ENCODE measurements around the gene BNC2.

The BNC2 gene

GRCh38 chr9:16623989-16624743, 246.3 kb downstream of the BNC2 start:
- no peak for DNase-seq

GRCh38 chr9:16622541-16622940, 247.9 kb downstream of the BNC2 start:
- DNase-seq = no peak

DNA sequence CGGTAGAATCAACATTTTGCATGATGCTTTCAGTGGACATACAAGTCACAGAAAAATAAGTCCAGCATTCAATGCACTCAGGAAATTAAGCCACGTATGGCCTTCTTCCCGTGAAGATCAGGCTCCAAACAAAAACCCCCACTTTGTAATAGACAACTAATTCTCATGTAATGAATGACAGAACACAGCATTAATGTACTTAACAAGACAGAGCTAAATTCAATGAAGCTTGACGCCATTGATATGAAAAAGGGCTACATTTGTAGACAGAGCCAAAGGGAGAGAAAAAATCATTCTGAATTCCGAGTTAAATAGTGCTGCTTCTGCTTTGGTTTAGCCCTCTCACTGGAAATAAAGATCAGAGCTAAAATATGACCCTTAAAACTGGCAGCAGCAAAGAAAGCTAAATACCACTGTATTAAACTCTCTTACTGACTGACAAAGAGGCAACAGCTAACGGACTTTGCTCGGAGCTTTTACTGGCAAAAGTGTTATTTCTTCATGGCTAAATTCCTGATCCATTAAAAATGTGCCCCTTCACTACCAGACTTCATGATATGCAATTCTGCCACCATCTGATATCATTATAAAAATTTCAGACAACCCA, 250.5 kb downstream of the BNC2 start:
- no peak for DNase-seq

DNA sequence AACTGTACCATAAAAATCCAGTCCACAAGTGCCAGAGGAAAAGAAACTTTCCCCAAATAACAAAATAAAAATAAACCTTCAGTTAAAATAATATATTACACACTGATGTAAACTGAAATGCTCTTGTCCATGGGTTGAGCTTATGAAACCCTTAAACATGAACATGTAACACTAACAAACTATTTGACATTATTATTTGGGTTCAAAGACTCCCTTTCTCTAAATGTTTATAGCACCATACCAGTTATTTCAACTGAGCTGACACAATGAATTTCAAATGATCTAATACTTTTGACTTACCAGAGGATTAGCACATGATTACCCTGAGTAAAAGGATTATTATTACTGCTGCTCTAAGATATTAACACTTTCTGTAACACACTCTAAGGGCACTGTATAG, 251.1 kb downstream of the BNC2 start:
- DNase-seq = no peak

DNA sequence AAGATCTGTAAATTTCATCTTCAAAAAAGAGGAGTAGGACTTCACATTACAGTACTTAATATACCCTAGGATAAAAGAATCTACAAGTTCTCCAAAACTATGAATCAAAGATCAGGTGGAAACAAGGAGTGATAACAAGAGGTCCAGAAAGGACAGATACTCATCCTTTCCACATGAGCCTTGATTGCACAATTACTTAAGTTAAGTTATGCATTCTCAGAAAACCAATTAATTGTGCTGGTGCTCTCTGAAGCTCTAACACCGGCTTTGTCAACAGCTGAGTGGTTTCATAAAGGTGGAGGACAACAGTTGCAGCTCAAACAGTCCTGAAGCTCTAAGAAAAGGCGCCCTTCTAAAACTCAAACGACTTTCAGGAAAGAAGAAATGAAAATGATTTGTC, 251.9 kb downstream of the BNC2 start:
- no peak for DNase-seq

DNA sequence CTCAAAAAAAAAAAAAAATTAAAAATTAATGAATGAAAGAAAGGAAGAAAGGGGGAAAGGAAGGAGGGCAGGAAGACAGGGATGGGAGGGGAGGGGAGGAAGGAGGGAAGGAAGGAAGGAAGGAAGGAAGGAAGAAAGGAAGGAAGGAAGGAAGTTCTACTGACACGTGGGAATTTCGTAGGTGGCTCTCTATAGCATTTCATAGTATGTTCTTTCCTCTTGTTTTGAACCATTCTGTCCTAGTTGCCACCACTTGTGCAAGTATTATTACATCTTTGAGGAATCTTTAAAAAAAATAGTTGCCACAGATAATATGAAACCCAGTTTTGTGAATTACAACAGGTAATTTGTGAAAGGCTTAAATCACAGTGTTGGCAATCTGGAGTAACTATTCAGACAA, 253.8 kb downstream of the BNC2 start:
- no peak for DNase-seq

- DNase-seq = no peak
Measured at GRCh38 chr9:16615451-16615850, 255.0 kb downstream of the BNC2 start.

- no peak for DNase-seq
Measured at GRCh38 chr9:16613605-16614004, 256.9 kb downstream of the BNC2 start.

DNA sequence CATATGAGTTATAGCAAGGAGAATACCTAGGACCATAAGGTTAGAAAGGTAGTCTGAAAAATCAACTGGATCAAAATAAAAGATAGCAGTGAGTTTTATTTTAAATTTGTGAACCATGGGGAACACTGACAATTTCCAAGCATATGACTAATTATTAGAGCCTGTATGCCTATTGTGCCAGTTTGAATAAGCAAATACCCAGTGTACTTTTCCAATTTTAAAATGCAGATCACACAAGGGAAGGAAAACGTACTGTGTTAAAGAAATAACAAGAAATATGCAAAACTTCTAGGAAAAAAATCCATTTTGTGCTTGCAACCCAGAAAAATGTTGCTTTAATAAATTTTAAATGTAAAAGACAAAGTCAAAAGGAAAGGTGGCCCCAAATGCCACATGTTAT, 257.4 kb downstream of the BNC2 start:
- DNase-seq = no peak

DNA sequence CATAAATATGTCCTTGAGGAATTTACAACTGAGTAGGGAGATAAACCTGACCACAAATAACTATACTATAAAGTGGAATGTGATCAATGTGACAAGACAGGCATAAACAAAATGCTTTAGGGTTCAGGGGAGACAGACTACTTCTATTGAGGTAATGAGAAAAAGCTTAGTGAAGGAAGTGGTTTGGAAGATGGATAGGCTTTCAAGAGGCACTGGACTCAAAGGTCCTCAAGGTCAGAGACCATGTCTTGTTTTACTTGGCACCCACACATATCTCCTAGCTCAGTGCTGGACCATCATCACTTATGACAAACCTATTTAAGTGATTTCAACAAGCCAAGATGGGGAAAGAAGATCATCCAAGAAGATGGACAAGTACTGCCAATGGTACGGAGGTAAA, 257.8 kb downstream of the BNC2 start:
- peak; percentile 42 for DNase-seq

GRCh38 chr9:16611983-16612382, 258.5 kb downstream of the BNC2 start:
- DNase-seq = peak; percentile 65

DNA sequence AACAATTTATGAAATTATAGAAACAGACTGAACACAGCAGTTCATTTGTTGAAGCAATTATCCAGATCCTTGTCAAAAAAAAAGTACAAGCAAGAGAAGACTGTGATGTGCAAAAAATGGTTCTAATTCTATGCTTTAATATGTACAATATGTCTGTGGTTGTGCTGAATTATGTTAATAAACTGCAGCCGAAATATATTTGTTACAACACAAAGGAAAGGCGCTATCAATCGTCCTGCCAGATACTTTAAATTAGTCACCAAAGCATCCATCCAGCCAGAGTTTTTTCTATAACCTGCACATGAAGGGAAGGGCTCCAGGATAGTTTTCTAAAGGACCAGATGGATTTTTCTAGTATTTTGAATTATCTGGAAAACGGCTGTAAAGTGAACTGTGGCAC, 259.5 kb downstream of the BNC2 start:
- DNase-seq = peak; percentile 73

DNA sequence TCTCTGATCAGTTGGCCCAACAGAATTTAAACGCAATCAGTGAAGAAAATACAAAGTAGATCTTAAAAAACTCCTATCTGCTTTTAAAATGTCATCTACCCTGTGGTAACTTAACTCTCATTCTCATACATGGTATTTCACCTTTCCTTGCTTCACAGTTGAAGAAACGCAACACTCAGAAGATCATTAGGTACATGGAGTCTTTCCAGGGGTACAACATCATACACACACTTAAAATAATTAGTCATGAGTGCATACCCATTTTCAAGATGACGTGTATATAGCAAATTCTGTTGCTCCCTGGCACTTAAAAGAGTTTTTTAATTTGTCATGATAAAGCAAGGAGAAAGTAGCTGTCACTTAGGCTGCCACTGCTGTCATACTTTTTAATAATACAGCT, 259.9 kb downstream of the BNC2 start:
- DNase-seq = peak; percentile 25

DNA sequence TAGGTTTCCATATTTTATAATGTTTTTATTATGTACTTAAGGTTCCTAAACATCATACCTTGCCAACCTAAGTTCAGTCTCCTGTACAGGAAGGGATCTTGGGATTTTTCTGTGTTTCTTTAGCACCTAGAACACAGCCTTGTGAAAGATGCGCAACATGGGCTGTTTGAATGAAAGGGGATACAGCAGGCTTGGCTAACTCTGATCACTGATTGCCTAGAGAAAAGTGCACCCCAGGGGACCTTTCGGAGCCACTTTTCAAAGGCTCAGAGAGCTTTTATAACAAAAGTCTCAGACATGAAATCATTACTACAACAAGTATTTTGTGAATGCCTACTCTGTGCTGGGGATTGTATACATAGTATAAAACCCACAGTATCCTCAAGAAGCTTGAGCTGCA, 261.6 kb downstream of the BNC2 start:
- no peak for DNase-seq

DNA sequence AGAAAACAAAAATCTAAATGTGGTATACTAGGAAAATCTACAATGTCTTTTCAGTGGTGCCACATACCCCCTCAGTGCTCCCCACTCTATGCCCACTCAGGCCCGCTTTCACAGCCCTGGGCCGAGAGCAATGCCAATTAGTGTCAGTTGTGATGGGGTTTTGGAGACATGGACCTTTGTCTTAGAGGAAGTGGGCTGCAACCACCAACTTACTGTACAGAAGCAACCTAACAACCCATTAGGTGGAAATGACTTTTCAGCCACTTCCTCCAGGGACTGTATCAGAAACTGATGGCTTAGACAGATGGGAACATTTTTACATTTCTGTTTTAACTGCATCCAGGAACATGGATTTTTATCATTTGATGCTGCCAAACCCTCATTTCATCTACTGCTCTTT, 268.0 kb downstream of the BNC2 start:
- no peak for DNase-seq

GRCh38 chr9:16601991-16602390, 268.5 kb downstream of the BNC2 start:
- DNase-seq = no peak

GRCh38 chr9:16598316-16598715, 272.2 kb downstream of the BNC2 start:
- peak; percentile 49 for DNase-seq

- no peak for DNase-seq
Measured at GRCh38 chr9:16597136-16597535, 273.3 kb downstream of the BNC2 start.

DNA sequence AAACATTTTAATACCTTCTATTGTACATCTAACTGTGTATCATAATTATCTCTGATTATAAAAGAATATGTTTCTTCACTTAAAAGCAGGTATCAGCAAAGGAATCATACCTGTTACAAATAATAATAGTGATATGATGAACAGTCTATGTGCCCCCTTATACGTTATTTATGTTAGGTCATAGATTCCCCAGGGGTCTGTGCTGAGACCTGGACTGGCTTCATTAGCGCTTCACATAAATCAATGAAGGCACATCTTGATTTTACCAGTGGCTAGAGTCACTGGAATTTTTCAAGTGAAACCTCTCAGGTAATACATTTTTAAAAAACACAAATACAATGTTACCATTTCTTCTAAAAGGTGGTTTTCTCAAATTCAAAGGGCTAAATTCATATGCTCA, 275.2 kb downstream of the BNC2 start:
- no peak for DNase-seq

GRCh38 chr9:16594787-16595186, 275.7 kb downstream of the BNC2 start:
- DNase-seq = no peak

DNA sequence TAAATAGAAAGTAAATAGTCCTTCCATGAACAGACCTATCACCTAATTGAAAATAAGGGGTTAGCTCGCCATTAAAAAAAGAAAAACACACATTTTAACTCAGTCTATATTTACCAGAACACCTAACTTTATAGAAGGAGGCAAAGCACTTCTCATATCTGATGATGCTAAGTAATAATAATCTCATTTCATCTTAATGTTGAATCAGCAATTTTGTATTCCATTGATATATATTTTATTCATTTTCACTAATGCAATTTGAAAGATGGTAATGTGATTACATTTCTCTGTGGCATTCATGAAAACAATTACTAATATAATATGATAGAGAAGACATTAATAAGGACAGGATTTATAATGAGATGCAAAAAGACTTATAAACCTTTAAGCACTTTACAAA, 276.7 kb downstream of the BNC2 start:
- DNase-seq = no peak

GRCh38 chr9:16591092-16591491, 279.4 kb downstream of the BNC2 start:
- no peak for DNase-seq

DNA sequence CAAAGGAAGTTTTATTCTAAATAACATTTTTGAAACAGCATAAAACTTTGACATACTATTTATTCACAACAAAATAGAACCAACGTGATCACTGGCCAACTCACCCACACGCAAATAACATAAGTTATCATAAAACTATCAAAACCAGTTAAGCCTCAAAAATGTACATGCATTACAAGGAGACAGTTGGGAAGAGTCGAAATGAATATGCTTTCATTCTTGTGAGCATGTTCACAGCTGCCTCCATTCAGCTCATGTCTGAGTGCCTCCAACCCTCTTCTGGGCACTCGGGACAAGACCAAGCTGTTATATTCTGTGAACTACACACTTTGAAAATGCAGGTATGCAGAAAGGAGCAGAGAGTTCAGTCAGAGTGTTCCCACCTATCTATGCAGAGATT, 284.9 kb downstream of the BNC2 start:
- no peak for DNase-seq

GRCh38 chr9:16579872-16580432, 290.5 kb downstream of the BNC2 start:
- no peak for DNase-seq

DNA sequence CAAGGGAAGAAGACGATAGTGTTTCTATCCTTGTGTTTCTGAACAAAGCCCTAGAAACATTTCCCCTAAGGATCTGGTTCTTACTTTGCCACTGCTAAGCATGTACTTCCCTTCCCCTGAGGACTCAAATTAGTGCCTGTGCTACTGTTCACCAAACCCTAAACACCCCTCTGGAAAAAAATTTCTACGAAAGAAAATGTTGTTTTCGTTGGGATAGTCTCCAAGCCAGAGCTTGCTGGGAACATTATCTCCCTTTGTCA, 294.6 kb downstream of the BNC2 start:
- no peak for DNase-seq

Measured in fibroblast of skin of right biceps (primary cell).